HUES64 (cell line): ENCODE results near the gene BCL11B.

Source experiments
- H3K27ac ChIP-seq: 2 replicates; pipeline ENCODE4 v1.7.0; 2013; ENCODE audit warnings: low read depth, low read length, inconsistent platforms
- H3K27me3 ChIP-seq: 2 replicates; pipeline ENCODE4 v1.6.1; 2013; ENCODE audit warnings: mild to moderate bottlenecking, low read length; ENCODE audit not compliant: insufficient read depth
- H3K36me3 ChIP-seq: 2 replicates; pipeline ENCODE4 v1.6.1; 2013; ENCODE audit warnings: mild to moderate bottlenecking, low read length; ENCODE audit not compliant: insufficient read depth
- H3K4me1 ChIP-seq: 2 replicates; pipeline ENCODE4 v1.6.1; 2013; ENCODE audit warnings: mild to moderate bottlenecking, low read length, moderate library complexity; ENCODE audit not compliant: insufficient read depth
- H3K4me3 ChIP-seq: 2 replicates; pipeline ENCODE4 v1.5.1; 2013; ENCODE audit warnings: mild to moderate bottlenecking, low read length, moderate library complexity
- H3K9ac ChIP-seq: 2 replicates; pipeline ENCODE4 v1.6.1; 2013; ENCODE audit warnings: mild to moderate bottlenecking, low read depth, low read length
- H3K9me3 ChIP-seq: 2 replicates; pipeline ENCODE4 v1.6.1; 2013; ENCODE audit warnings: low read depth, low read length; ENCODE audit not compliant: insufficient read depth
- WGBS: fragments of 150-250, 120-280 bp; methylation state at CpG from one replicate; pipeline ENCODE4 v1.1.7; 2013; ENCODE audit warnings: missing lambda C conversion rate; 5-methylcytosine and 5-hydroxymethylcytosine counted together

The BCL11B gene

DNA sequence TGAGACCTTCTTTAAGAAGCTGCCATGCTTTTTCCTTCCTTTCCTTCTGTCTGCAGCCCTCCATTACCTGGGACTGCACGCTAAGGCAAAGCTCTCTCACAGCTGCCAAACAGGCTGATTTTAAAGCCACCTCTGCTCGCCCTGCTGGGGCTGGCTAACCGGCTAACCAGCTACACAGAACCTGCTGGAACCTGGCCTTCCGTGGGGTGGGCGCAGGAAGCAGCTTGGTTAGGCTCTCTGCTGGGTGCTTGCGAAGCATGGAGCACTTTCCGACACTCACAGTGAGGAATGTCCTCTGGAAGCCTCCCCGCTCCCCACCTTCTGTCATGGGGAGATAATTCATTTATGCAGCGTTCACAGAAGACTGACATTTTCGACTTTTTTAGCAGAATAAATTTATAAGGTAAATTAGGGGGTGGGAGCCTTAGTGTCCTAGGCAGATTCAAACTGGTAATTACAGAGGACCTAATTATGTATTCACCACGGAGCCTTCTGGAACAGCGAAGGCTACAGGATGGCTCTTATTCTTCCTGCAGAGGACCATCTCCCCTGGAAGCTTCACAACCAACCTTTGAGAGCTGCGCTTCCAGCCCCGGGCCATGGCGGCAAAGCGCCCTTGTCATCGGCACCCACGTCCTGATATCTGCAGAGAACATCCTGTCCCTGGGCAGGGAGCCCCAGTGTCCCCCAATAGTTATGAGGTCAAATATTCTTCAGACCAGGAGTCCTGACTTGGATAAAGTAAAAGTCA lies 12.4 kb upstream of the BCL11B start:
- H3K4me1 ChIP-seq, result peaks cover 7% of the 10 kb centered on the region; the same call in 1 of the 2 replicates
- H3K36me3 ChIP-seq, result no peaks in the 10 kb centered on the region
- H3K27ac ChIP-seq, result no peak overlapping the region
- H3K9ac ChIP-seq, result no peak overlapping the region
- H3K4me3 ChIP-seq, result no peak overlapping the region
- no peaks in the 10 kb centered on the region for H3K27me3 ChIP-seq
- H3K9me3 ChIP-seq, result no peaks in the 10 kb centered on the region
- 70% methylated on average over 18 of the region's 18 CpGs for WGBS

DNA sequence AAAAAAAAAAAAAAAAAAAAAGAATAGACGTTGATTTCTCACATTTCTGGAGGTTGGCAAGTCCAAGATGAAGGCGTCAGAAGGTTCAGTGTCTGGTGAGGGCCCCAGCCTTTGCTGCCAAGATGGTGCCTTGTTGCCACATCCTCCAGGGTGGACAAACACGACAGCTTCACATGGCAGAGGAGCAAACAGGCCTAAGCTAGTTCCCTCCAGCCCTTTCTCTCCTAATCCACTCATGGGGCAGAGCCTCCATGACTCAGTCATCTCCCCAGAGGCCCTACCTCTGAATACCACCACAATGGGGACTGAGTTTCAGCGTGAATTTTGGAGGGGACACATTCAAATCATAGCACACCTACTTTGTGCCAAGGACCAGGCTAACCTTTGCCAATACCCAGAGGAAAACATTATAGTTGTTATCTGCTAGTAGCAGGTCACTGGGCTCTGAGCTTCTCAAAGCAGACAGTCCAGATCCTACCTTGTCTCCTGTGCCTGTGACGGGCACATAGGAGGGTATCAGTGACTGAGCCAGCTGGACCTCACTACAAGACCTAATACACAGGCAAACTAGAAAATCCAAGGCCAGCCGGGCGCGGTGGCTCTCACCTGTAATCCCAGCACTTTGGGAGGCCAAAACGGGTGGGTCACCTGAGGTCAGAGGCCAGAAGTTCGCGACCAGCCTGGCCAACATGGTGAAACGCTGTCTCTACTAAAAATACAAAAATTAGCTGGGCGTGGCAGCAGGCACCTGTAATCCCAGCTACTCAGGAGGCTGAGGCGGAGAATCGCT lies 10.5 kb upstream of the BCL11B start:
- Histone ChIP-seq H3K9me3 (no peaks in the 10 kb centered on the region), H3K36me3 (no peaks in the 10 kb centered on the region), H3K9ac (no peak overlapping the region), H3K27me3 (peaks cover 3% of the 10 kb centered on the region; the same call in 1 of the 2 replicates), H3K4me3 (no peak overlapping the region), H3K27ac (no peak overlapping the region), H3K4me1 (peaks cover 12% of the 10 kb centered on the region)
- 95% methylated on average over 15 of the region's 15 CpGs for WGBS

DNA sequence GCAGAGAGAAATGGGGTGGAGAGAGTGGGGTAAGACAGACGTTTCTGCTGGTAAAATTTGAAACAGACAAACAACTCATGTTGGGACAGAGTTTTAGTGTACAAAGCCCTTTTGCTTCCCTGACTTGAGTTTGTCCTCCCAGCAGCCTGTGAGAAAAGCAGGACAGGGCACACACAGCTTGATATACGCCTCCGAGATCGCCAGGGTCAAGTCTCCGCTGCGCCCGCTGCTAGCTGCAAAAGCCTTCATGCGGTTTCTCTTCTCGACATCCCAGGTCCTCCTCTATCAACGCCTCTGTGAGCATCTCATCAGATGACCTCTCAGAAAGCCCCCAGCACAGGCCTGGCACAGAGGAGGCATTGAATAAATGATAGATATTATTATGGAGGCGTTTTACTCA lies 9.4 kb upstream of the BCL11B start:
- H3K4me3 ChIP-seq, result no peak overlapping the region
- peaks cover 11% of the 10 kb centered on the region; the same call in 1 of the 2 replicates for H3K27me3 ChIP-seq
- no peaks in the 10 kb centered on the region for H3K36me3 ChIP-seq
- H3K4me1 ChIP-seq, result peaks cover 23% of the 10 kb centered on the region
- WGBS, result 80% methylated on average over 10 of the region's 11 CpGs
- H3K9ac ChIP-seq, result no peak overlapping the region
- H3K9me3 ChIP-seq, result no peaks in the 10 kb centered on the region
- no peak overlapping the region for H3K27ac ChIP-seq

DNA sequence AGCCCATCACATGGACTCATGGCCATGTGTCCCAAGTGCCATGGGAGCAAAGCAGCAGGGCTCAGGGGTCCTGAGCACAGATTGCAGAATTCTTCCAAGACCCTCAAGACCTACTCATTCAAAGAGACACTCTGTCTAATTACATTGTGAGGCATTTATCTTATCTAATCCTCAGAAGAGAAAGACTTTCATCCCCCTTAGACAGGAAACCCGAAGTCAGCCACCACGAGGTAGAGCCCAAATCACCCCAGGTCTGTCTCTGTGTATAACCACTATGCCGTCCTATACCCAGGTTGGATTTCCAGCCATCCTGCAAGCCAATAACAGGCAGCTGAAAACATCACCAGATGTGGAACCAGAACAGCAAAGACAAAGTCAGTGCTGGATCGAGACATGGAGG lies 8.9 kb upstream of the BCL11B start:
- H3K9me3 ChIP-seq, result no peaks in the 10 kb centered on the region
- no peak overlapping the region for H3K27ac ChIP-seq
- H3K36me3 ChIP-seq, result no peaks in the 10 kb centered on the region
- no peak overlapping the region for H3K4me3 ChIP-seq
- 84% methylated on average over 4 of the region's 4 CpGs for WGBS
- peaks cover 25% of the 10 kb centered on the region for H3K4me1 ChIP-seq
- H3K27me3 ChIP-seq, result peaks cover 16% of the 10 kb centered on the region; the same call in 1 of the 2 replicates
- no peak overlapping the region for H3K9ac ChIP-seq

DNA sequence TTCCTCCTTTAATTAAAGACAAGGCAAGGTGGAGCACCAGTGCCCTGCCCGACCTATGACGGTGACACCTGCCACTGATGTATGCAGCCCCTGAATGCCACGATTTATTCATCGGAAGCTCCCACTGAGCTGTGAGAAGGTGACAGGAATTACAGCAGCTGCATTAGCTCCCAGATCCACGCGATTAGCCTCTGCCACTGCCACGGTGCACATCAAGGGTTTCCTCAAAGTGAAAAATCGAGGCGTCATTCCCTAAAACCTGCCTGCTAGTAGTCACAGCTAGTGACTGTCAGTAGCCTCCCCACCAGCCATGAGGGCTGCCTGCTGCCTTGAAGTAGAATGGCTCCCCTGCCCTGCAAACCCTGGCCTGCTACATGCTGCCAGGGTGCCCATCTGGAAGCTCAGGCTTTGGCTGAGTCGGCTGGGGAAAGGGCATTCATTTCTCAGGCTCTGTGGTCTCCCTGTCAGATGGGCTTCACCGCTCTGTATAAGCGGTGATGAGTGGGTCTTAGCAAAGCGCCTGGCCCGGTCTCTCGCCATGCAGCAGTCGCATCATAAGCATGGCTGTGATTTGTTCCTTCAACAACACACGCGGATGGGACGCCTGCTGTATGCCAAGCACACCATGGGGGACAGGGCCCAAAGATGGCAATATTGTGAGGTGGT lies 8.2 kb upstream of the BCL11B start:
- Histone ChIP-seq H3K4me3 (no peak overlapping the region), H3K9me3 (no peaks in the 10 kb centered on the region), H3K27ac (no peak overlapping the region), H3K9ac (no peak overlapping the region), H3K27me3 (peaks cover 23% of the 10 kb centered on the region; the same call in 1 of the 2 replicates), H3K4me1 (peaks cover 25% of the 10 kb centered on the region), H3K36me3 (no peaks in the 10 kb centered on the region)
- 93% methylated on average over 19 of the region's 19 CpGs for WGBS

DNA sequence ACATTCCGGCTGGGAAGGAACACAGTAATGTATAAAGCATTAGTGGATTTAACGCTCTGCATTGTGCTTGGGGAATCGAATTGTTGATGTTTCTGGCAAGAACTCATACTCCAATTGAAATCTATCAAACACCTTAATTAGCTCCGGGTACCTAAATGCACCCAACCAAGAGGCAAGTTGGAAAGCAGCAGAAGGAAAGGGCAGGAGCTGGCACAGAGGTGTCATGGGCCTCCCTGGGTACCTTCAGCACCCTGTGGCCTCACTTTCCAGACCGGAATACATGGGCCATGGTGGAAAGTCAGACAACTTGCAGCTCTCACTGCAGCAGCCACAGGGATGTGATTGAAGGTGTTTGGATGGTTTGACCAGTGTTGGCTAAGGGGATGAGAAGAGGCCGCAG lies 6.8 kb upstream of the BCL11B start:
- Histone ChIP-seq H3K9ac (no peak overlapping the region), H3K27me3 (peaks cover 31% of the 10 kb centered on the region; the same call in 1 of the 2 replicates), H3K9me3 (no peaks in the 10 kb centered on the region), H3K4me1 (peaks cover 18% of the 10 kb centered on the region), H3K27ac (no peak overlapping the region), H3K36me3 (no peaks in the 10 kb centered on the region), H3K4me3 (no peak overlapping the region)
- WGBS, result 91% methylated on average over 6 of the region's 6 CpGs

DNA sequence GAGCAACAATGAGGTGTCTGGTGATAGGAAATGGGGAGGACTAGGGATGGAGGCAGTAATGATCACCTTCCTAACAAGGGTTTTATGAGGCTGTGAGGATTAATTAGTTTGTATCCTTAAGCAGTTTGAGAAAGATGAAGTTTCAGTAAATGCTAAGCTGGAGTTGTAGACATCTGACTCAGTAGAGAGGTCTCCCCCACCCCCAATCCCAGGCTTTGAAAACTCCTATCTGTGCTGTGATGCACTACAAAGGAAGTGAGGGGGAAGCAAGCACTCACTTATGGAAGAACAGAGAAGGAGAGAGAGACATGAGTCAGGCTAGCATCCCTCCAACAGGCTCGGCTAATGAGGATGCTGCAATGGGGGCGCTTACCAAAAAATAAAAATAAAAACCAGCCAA lies 5.5 kb upstream of the BCL11B start:
- Histone ChIP-seq H3K4me1 (peaks cover 22% of the 10 kb centered on the region), H3K36me3 (no peaks in the 10 kb centered on the region), H3K9me3 (no peaks in the 10 kb centered on the region), H3K4me3 (no peak overlapping the region), H3K27me3 (peaks cover 44% of the 10 kb centered on the region; the same call in 1 of the 2 replicates), H3K27ac (no peak overlapping the region), H3K9ac (no peak overlapping the region)
- 25% methylated on average over 1 of the region's 2 CpGs for WGBS

DNA sequence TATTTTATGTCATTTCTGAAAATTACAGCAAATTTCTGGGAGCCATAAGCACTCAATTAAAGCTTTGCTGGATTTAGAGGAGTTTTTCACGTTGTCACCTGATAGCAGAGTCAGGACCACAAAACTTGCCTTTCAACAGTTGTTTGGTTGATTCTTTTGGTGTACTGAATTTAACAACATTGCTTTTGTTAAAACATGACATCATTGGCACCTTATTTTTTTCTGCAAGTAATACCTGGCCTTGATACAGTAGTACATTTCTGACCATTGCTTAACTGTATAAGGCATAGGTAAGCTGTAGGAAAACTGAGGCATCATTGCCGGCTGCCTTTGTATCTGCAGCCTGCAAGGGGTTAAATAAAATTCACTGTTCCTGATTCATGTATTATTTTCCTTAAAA lies 4.5 kb upstream of the BCL11B start:
- Histone ChIP-seq H3K4me1 (peaks cover 22% of the 10 kb centered on the region), H3K27me3 (peaks cover 54% of the 10 kb centered on the region; the same call in 1 of the 2 replicates), H3K9ac (no peak overlapping the region), H3K9me3 (no peaks in the 10 kb centered on the region), H3K4me3 (no peak overlapping the region), H3K27ac (no peak overlapping the region), H3K36me3 (no peaks in the 10 kb centered on the region)
- 56% methylated on average over 2 of the region's 2 CpGs for WGBS

DNA sequence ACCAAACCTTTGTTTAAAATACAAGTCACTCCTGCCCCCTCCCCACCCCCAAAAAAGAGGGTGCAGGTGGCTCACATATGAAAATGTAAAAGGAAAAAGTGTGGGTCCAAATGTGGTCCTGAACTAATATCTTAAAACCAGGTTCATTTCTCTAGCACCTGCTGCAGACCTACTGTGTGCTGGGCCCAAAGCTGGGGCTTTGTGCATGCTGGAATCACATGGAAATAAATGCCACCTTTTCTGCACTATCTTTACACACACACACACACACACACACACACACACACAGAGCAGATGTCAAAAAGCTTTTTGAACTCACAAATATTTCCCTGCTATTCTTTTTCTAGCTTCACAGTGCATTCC lies 3.2 kb upstream of the BCL11B start:
- Histone ChIP-seq H3K9ac (no peak overlapping the region), H3K9me3 (no peaks in the 10 kb centered on the region), H3K27me3 (peaks cover 58% of the 10 kb centered on the region; the same call in 1 of the 2 replicates), H3K27ac (no peak overlapping the region), H3K36me3 (no peaks in the 10 kb centered on the region), H3K4me1 (peaks cover 22% of the 10 kb centered on the region), H3K4me3 (no peak overlapping the region; the same call in 1 of the 2 replicates)

DNA sequence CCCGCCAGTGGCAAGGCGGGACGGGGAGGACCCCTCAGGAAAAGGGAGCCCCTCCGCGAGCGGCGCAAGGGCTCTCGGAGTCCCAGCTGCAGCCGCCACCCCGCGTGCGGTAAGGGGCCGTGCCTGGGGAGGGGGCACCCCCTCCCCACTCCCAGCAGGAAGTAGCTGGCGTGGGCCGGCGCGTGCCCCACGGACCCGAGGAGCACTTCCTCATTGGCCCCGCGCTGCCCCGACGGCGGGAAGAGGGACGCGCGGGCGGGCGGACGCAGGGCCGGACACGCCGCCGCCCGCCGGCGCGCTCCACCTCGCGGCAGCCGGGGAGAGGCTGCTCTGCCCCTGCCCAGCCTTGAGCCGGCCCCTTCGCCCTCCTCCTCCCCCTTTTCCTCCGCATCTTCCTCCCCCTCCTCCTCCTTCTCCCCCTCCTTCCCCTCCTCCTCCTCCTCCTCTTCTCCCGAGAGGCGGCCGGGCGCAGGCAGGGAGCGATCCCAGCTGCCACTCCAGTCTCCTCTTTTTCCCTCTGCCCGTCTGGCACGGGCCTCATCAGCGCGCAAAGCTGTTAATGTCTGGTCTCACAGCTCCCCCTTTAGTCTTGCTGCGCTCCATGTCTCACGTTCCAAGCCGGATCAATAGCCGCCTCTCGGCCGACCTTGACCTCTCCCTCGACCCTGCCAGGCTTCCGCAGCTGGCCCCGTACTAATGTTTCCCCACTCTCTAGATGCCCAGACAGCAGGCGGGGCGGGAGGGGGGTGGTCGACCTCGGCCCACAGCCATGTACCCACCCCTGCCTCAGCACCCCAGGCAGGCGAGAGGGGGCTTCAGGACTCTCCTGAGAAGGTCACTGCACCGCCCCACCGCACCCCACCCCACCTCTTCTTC lies 2.6 kb upstream of the BCL11B start:
- Histone ChIP-seq H3K9me3 (no peaks in the 10 kb centered on the region), H3K4me1 (peaks cover 22% of the 10 kb centered on the region), H3K27ac (no peak overlapping the region), H3K36me3 (no peaks in the 10 kb centered on the region), H3K27me3 (peaks cover 64% of the 10 kb centered on the region; the same call in 1 of the 2 replicates), H3K4me3 (peak overlapping the region; percentile 64), H3K9ac (peak overlapping the region; percentile 7; the same call in 1 of the 2 replicates)
- WGBS, result 2% methylated on average over 69 of the region's 69 CpGs
